ENCODE results near the gene LPIN1. TPM values are rescaled to one million over a fixed set of nuclear protein-coding genes. Genes with fewer than 3 reads are reported as not detected.
"Not testable (repeated sequence)": the region's sequence is repeated elsewhere in the genome, so short reads cannot be mapped to it uniquely, and the experiment has no call there.

The LPIN1 gene
- total RNA-seq, 1 experiment from 2014 or later = 45.8 TPM

GRCh38 chr2:11711751-11712150, 34.7 kb upstream of the LPIN1 start:
- no peak for DNase-seq (ENCODE audit: low read depth, low spot score)
- in situ Hi-C loops (cut with HindIII; ENCODE audit: low pct_unique_long_range_greater_than_20kb, low sequenced_read_pairs) = no loop called here

GRCh38 chr2:11712866-11713265, 33.6 kb upstream of the LPIN1 start:
- no peak for DNase-seq (ENCODE audit: low read depth, low spot score)
- in situ Hi-C loops (cut with HindIII; ENCODE audit: low pct_unique_long_range_greater_than_20kb, low sequenced_read_pairs) = no loop called here

- no peak for DNase-seq (ENCODE audit: low read depth, low spot score)
- in situ Hi-C loops (cut with HindIII; ENCODE audit: low pct_unique_long_range_greater_than_20kb, low sequenced_read_pairs) = no loop called here
Observed at GRCh38 chr2:11713815-11714214, 32.6 kb upstream of the LPIN1 start.

GRCh38 chr2:11715987-11716652, 30.3 kb upstream of the LPIN1 start:
- in situ Hi-C loops (cut with HindIII; ENCODE audit: low pct_unique_long_range_greater_than_20kb, low sequenced_read_pairs) = no loop called here

GRCh38 chr2:11716689-11717321, 29.6 kb upstream of the LPIN1 start:
- DNase-seq (ENCODE audit: low read depth, low spot score) = no peak
- in situ Hi-C loops (cut with HindIII; ENCODE audit: low pct_unique_long_range_greater_than_20kb, low sequenced_read_pairs) = no loop called here

More at GRCh38 chr2:11715987-11716652, 30.3 kb upstream of the LPIN1 start:
- no peak for DNase-seq (ENCODE audit: low read depth, low spot score)

GRCh38 chr2:11717623-11718022, 28.8 kb upstream of the LPIN1 start:
- in situ Hi-C loops (cut with HindIII; ENCODE audit: low pct_unique_long_range_greater_than_20kb, low sequenced_read_pairs) = no loop called here
- DNase-seq (ENCODE audit: low read depth, low spot score) = no peak

GRCh38 chr2:11718606-11719005, 27.8 kb upstream of the LPIN1 start:
- in situ Hi-C loops (cut with HindIII; ENCODE audit: low pct_unique_long_range_greater_than_20kb, low sequenced_read_pairs) = no loop called here
- peak; percentile 47 for DNase-seq (ENCODE audit: low read depth, low spot score)

- peak; percentile 37 for DNase-seq (ENCODE audit: low read depth, low spot score)
- in situ Hi-C loops (cut with HindIII; ENCODE audit: low pct_unique_long_range_greater_than_20kb, low sequenced_read_pairs) = no loop called here
Observed at GRCh38 chr2:11719230-11719977, 27.0 kb upstream of the LPIN1 start.

- in situ Hi-C loops (cut with HindIII; ENCODE audit: low pct_unique_long_range_greater_than_20kb, low sequenced_read_pairs) = no loop called here
- no peak for DNase-seq (ENCODE audit: low read depth, low spot score)
Observed at GRCh38 chr2:11720752-11721151, 25.7 kb upstream of the LPIN1 start.

GRCh38 chr2:11722292-11723060, 24.0 kb upstream of the LPIN1 start:
- in situ Hi-C loops (cut with HindIII; ENCODE audit: low pct_unique_long_range_greater_than_20kb, low sequenced_read_pairs) = no loop called here
- no peak for DNase-seq (ENCODE audit: low read depth, low spot score)

GRCh38 chr2:11723061-11723371, 23.4 kb upstream of the LPIN1 start:
- in situ Hi-C loops (cut with HindIII; ENCODE audit: low pct_unique_long_range_greater_than_20kb, low sequenced_read_pairs) = no loop called here
- DNase-seq (ENCODE audit: low read depth, low spot score) = no peak

- in situ Hi-C loops (cut with HindIII; ENCODE audit: low pct_unique_long_range_greater_than_20kb, low sequenced_read_pairs) = no loop called here
- DNase-seq (ENCODE audit: low read depth, low spot score) = no peak
Observed at GRCh38 chr2:11724151-11724550, 22.3 kb upstream of the LPIN1 start.

GRCh38 chr2:11726384-11726783, 20.0 kb upstream of the LPIN1 start:
- DNase-seq (ENCODE audit: low read depth, low spot score) = no peak
- in situ Hi-C loops (cut with HindIII; ENCODE audit: low pct_unique_long_range_greater_than_20kb, low sequenced_read_pairs) = no loop called here

- in situ Hi-C loops (cut with HindIII; ENCODE audit: low pct_unique_long_range_greater_than_20kb, low sequenced_read_pairs) = no loop called here
Observed at GRCh38 chr2:11729362-11730212, 16.8 kb upstream of the LPIN1 start.

GRCh38 chr2:11731214-11731984, 15.0 kb upstream of the LPIN1 start:
- DNase-seq (ENCODE audit: low read depth, low spot score); in situ Hi-C loops (cut with HindIII; ENCODE audit: low pct_unique_long_range_greater_than_20kb, low sequenced_read_pairs): not testable (repeated sequence)

More at GRCh38 chr2:11729362-11730212, 16.8 kb upstream of the LPIN1 start:
- no peak for DNase-seq (ENCODE audit: low read depth, low spot score)

- in situ Hi-C loops (cut with HindIII; ENCODE audit: low pct_unique_long_range_greater_than_20kb, low sequenced_read_pairs) = no loop called here
- DNase-seq (ENCODE audit: low read depth, low spot score) = no peak
Observed at GRCh38 chr2:11732587-11732986, 13.8 kb upstream of the LPIN1 start.

GRCh38 chr2:11737852-11738251, 8.6 kb upstream of the LPIN1 start:
- in situ Hi-C loops (cut with HindIII; ENCODE audit: low pct_unique_long_range_greater_than_20kb, low sequenced_read_pairs); DNase-seq (ENCODE audit: low read depth, low spot score): not testable (repeated sequence)

Data from SK-MEL-5 (cell line).